Gastrocnemius medialis (tissue), 4 donors: ENCODE measurements around the gene GALNT11. TPM values are rescaled to one million over a fixed set of nuclear protein-coding genes. Genes with fewer than 3 reads are reported as not detected.

Experiments
- ATAC-seq, 2 donors: fragments of 150-250 bp; one replicate each; pipeline ENCODE4 v1.9.1; 2016
- DNase-seq, 2 donors: peaks; one replicate each; pipeline ENCODE4 v3.0.0-alpha.2; 2019
- H3K27ac ChIP-seq, 4 donors: fragments of 200-600 bp; sonication (generic); 1 replicate in 1 of 4; 2 replicates in 3 of 4; pipeline ENCODE4 v1.5.1; 2016 to 2018; ENCODE audit warnings: mild to moderate bottlenecking in 2 of 4, moderate library complexity in 1 of 4
- H3K27me3 ChIP-seq, 3 donors: fragments of 200-600 bp; sonication (generic) in 2 of 3; 1 replicate in 1 of 3; 2 replicates in 2 of 3; pipeline versions ENCODE4 v1.5.1 to v1.6.0; 2016 to 2019; ENCODE audit warnings: mild to moderate bottlenecking in 1 of 3, moderate library complexity in 1 of 3
- H3K36me3 ChIP-seq, 2 donors: fragments of 200-600 bp; sonication (generic) in 1 of 2; one replicate each; pipeline ENCODE4 v1.5.1; 2017 to 2018
- H3K4me1 ChIP-seq, 2 donors: fragments of 200-600 bp; sonication (generic) in 1 of 2; one replicate each; pipeline ENCODE4 v1.5.1; 2016 to 2017; ENCODE audit warnings: mild to moderate bottlenecking in 2 of 2
- H3K4me3 ChIP-seq, 4 donors: fragments of 200-600 bp; sonication (generic) in 3 of 4; 1 replicate in 1 of 4; 2 replicates in 3 of 4; pipeline ENCODE4 v1.5.1; 2016 to 2019; ENCODE audit warnings: mild to moderate bottlenecking in 2 of 4
- H3K9me3 ChIP-seq, 3 donors: fragments of 200-600 bp; sonication (generic) in 2 of 3; 1 replicate in 1 of 3; 2 replicates in 2 of 3; pipeline ENCODE4 v1.5.1; 2016 to 2019
- POLR2A ChIP-seq, 2 donors: fragments of 450-650 bp; IDR thresholded peaks; one replicate each; pipeline ENCODE4 v1.6.1; 2017; ENCODE audit warnings: antibody characterized with exemption in 2 of 2, mild to moderate bottlenecking in 2 of 2, moderate library complexity in 2 of 2
- in situ Hi-C, 4 donors: fragments of 200-750 bp; cut with MboI; loops; one replicate each; pipeline versions ENCODE4 v1.15.0 to v1.8.0; 2017; ENCODE audit warnings: low sequenced_read_pairs in 4 of 4
- intact Hi-C: fragments of 100-400 bp; cut with DNase I; formaldehyde crosslinking; loops from one replicate; pipeline ENCODE4 v1.15.1; 2023; ENCODE audit warnings: low total_unique reads
- total RNA-seq, 4 donors: library from RNA; depleted of rRNA; stranded (reverse); fragments of >200 nt; gene quantifications; one replicate each; pipeline versions ENCODE4 v1.1.0 to v1.2.3, GENCODE V29; 2016
- TF ChIP-seq, protein P1 (sequence below), 5 experiments: fragments of 450-650 bp in 3 of 5; fragments of 200-600 bp in 2 of 5; sonication (generic) in 2 of 5; IDR thresholded peaks in 4 of 5; conservative IDR thresholded peaks in 1 of 5; 1 replicate in 4 of 5; 2 replicates in 1 of 5; pipeline ENCODE4 v1.5.1; 2016 to 2019; ENCODE audit warnings: antibody characterized with exemption in 5 of 5, mild to moderate bottlenecking in 3 of 5, moderate library complexity in 3 of 5

The GALNT11 gene
- total RNA-seq, 4 donors from 2014 or later = 16.3 to 49.1 (median 20.1) TPM

DNA sequence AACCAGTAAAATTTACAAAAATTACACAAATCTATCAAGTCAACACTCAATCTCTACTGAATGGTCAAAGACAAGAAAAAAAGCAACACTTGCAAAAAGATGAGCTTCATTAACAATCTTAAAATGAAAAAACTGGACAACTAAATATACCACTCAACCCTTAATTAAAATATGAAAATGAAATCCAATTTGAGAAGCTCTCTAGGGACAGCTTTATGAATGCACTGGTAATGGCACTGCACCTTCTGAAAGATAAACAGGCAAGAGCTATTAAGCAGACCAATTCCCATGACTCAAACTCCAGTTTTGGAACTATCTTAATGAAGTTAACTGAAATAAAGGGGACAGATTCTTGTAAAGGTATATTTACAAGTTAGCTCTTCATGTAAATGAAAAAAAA, 135.7 kb downstream of the GALNT11 start:
- no peak for ATAC-seq

DNA sequence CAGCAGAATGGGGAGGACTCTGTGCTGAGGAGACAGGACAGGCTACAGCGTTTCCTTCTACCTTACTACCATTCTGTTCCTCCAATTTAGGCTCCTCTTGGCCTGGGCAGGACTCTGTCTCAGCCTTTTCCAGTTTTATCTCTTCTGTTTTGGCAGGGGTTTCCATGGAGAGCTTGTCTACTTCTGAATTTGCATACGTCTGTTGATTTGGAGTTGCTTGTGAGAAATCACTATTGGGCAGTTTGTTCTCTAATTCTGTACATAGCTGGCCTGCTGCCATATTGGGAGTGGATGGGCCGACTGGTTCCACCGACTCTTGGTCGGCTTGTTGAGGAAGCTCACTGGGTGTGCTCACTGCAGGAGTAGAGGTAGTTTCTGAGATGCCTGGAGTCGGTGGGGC, 136.8 kb downstream of the GALNT11 start:
- Histone ChIP-seq H3K9me3 (no peaks in the 10 kb centered on the region), H3K27me3 (no peaks in the 10 kb centered on the region), H3K4me1 (no peaks in the 10 kb centered on the region), H3K4me3 (no peak overlapping the region), H3K27ac (no peak overlapping the region), H3K36me3 (peaks cover 0 to 80% of the 10 kb centered on the region in 2 donors)
- in situ Hi-C loops (no loop called here), intact Hi-C loops (no loop called here)
- TF ChIP-seq POLR2A (IDR thresholded peaks at IDR 0.05) = no peak
- TF ChIP-seq, protein P1, sequence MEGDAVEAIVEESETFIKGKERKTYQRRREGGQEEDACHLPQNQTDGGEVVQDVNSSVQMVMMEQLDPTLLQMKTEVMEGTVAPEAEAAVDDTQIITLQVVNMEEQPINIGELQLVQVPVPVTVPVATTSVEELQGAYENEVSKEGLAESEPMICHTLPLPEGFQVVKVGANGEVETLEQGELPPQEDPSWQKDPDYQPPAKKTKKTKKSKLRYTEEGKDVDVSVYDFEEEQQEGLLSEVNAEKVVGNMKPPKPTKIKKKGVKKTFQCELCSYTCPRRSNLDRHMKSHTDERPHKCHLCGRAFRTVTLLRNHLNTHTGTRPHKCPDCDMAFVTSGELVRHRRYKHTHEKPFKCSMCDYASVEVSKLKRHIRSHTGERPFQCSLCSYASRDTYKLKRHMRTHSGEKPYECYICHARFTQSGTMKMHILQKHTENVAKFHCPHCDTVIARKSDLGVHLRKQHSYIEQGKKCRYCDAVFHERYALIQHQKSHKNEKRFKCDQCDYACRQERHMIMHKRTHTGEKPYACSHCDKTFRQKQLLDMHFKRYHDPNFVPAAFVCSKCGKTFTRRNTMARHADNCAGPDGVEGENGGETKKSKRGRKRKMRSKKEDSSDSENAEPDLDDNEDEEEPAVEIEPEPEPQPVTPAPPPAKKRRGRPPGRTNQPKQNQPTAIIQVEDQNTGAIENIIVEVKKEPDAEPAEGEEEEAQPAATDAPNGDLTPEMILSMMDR (IDR thresholded peaks at IDR 0.05 in 4 of 5, conservative IDR thresholded peaks at IDR 0.05 in 1 of 5) = no peak
- no peak for DNase-seq
- no peak for ATAC-seq

More for the DNA sequence above, 135.7 kb downstream of the GALNT11 start:
- no peak overlapping the region for H3K4me3 ChIP-seq
- H3K9me3 ChIP-seq = no peaks in the 10 kb centered on the region
- no peak overlapping the region for H3K27ac ChIP-seq
- DNase-seq = no peak
- peaks cover 0 to 77% of the 10 kb centered on the region in 2 donors for H3K36me3 ChIP-seq
- in situ Hi-C loops (no loop called here), intact Hi-C loops (no loop called here)
- no peaks in the 10 kb centered on the region for H3K27me3 ChIP-seq
- no peaks in the 10 kb centered on the region for H3K4me1 ChIP-seq
- TF ChIP-seq, protein P1 (IDR thresholded peaks at IDR 0.05 in 4 of 5, conservative IDR thresholded peaks at IDR 0.05 in 1 of 5) = no peak
- TF ChIP-seq POLR2A (IDR thresholded peaks at IDR 0.05) = no peak

Other genes with a start within 250 kb of the GALNT11 start
- 10 to 100 TPM in 2 of 4 donors, 1 to 10 TPM in 2; 5.3 to 32.6 (median 13.9) TPM for gene PRKAG2, start 148.6 kb upstream of the GALNT11 start, total RNA-seq
- gene GALNTL5, start 69.2 kb upstream of the GALNT11 start, total RNA-seq = not detected